Astrocyte of the cerebellum (primary cell): ENCODE data around the gene PPM1J.

Source experiments
- DNase-seq: peaks from one replicate; pipeline ENCODE4 v3.0.0-alpha.2; 2011; ENCODE audit warnings: low read depth
- H3K4me3 ChIP-seq: 2 replicates; pipeline ENCODE4 v1.5.1; 2011; ENCODE audit warnings: mild to moderate bottlenecking, low read depth, low read length, moderate library complexity
- in situ Hi-C: cut with HindIII; loops from 2 replicates; pipeline ENCODE4 v1.10.0; 2017; ENCODE audit warnings: low sequenced_read_pairs
- TF ChIP-seq, protein P1 (sequence below): IDR thresholded peaks from 2 replicates; pipeline ENCODE4 v1.5.1; 2012; ENCODE audit warnings: low read length, low read depth, moderate library complexity, mild to moderate bottlenecking; ENCODE audit errors: missing control alignments

PPM1J gene

DNA sequence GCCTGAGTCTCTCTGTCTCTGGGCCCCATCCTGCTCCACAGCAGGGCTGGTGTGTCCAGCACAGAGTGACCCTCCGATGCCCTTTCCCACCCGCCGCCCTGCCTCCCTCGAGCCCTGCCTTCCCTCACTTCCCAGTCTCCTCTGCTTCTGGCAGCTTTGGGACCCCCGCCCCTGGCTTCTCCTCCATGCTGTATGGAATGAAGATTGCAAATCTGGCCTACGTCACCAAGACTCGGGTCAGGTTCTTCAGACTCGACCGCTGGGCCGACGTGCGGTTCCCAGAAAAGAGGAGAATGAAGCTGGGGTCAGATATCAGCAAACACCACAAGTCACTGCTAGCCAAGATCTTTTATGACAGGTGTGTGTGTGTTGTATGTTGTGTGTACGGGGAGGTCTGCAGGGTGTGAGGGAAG is 26.3 kb downstream of the PPM1J start:
- in situ Hi-C loops: no loop called here
- TF ChIP-seq, protein P1, sequence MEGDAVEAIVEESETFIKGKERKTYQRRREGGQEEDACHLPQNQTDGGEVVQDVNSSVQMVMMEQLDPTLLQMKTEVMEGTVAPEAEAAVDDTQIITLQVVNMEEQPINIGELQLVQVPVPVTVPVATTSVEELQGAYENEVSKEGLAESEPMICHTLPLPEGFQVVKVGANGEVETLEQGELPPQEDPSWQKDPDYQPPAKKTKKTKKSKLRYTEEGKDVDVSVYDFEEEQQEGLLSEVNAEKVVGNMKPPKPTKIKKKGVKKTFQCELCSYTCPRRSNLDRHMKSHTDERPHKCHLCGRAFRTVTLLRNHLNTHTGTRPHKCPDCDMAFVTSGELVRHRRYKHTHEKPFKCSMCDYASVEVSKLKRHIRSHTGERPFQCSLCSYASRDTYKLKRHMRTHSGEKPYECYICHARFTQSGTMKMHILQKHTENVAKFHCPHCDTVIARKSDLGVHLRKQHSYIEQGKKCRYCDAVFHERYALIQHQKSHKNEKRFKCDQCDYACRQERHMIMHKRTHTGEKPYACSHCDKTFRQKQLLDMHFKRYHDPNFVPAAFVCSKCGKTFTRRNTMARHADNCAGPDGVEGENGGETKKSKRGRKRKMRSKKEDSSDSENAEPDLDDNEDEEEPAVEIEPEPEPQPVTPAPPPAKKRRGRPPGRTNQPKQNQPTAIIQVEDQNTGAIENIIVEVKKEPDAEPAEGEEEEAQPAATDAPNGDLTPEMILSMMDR: no peak
- H3K4me3 ChIP-seq: no peak overlapping the region
- no peak for DNase-seq

DNA sequence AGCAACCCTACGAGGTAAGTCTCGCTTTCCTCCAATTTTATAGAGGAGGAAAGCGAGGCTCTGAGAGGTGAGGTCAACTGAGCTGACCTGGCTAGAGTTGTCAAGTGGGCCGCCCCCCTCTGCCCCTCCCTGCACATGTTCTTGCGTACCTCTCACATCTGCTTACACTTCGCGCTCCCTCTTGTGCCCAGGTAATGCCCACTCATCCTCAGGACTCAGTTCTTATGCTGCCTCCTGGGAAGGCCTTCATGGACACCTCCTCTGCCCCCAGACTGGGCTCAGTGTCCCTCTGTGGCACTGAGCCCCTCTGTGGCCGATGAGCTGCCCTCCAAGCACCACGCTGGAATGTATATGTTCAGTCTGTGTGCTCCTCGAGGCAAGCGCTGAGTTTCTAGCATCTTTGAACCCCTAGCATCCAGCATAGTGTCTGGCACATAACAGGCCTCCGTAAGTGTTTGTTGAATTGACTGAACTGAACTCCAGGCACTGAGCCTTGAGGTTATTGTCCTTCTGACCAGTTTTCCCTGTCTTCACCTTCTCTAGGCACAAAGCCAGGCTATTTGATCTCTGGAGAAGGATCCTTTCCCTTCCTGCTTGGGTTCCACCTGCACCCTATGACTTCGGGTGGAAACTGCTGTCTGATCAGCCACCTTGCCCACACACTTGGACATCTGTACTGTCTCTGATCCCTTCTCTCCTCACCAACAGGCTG is 27.2 kb downstream of the PPM1J start:
- DNase-seq: no peak
- no peak overlapping the region for H3K4me3 ChIP-seq
- in situ Hi-C loops: no loop called here
- TF ChIP-seq, protein P1: no peak

DNA sequence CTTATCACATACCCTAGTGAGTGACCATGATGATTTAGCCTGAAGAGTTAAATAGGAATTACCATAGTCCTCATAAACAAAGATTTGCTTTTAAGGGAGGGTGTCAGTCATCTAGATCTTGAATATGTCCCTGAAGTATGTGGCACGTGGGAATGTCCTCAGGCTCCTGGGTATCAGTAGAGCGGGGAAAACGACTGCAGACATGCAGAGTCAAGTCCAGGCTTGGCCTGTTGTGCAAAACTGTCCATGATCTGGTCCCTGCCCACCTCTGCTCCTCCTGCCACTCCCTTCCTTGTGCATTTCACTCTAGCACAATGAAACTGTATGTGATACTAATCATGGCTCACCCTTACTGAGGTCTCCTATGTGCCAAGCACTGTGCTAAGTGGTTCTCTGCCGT is 27.8 kb downstream of the PPM1J start:
- no peak overlapping the region for H3K4me3 ChIP-seq
- no peak for DNase-seq
- in situ Hi-C loops: no loop called here
- TF ChIP-seq, protein P1: no peak

DNA sequence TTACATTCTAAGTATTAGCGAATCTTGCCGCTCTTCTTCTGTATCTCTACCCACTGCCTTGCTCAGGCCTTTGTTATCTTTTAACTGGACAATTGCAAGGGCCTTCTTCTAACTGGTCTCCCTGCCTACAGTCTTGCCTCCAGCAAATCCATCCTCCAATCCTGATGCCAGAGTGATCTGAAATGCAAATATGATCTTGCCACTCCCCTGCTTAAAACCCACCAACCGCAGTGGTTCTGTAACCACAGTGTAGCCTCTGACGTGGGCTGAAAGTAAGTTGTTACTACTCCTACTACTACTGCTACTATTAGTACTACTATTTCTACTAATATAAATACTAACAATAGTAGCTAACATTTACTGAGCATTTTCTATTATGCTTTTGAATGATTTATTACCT is 28.3 kb downstream of the PPM1J start:
- no peak for DNase-seq
- in situ Hi-C loops: no loop called here
- no peak overlapping the region for H3K4me3 ChIP-seq
- TF ChIP-seq, protein P1: no peak

DNA sequence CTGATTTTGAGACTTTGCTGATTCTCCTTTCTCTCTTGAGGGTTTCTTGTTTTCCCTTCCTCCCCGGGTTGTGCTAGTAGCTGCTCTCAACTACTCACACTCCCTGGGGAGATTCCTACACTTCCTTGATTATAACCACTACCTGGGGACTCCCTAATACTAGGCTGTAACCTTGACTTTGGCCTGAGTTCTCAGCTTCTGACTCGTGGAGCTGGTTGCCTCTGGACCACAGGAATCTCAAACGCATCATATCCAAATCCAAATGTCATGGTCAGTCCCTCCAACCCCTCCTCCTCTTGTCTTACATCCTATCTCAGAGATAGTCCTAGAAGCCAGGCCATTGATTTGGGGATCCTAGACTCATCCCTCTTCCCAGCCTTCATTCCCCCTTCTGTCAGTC is 28.7 kb downstream of the PPM1J start:
- TF ChIP-seq, protein P1: no peak
- no peak overlapping the region for H3K4me3 ChIP-seq
- no peak for DNase-seq
- in situ Hi-C loops: no loop called here

DNA sequence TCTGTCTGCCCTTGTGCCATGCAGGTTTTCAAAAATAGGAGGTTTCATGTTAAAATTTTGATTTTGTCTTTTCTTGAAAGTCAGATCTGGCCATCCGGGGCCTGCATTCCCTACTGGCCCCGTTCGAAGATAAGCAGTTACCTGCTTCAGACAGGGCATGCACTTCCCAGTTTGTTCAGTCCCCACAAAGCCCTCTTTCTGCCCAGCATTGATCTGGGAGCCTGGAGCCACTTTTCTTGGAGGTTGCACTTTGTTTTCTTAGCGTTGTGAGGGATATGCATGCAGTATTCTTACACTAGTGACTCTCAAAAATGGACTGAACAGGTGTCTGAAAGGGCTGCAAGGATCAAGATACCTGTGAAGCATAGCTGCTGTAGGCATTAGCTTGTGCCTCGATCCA is 29.2 kb downstream of the PPM1J start:
- DNase-seq: no peak
- TF ChIP-seq, protein P1: no peak

More for the DNA sequence above, 29.2 kb downstream of the PPM1J start:
- no peak overlapping the region for H3K4me3 ChIP-seq
- in situ Hi-C loops: no loop called here
